Skeletal muscle tissue (tissue), 4 donors: ENCODE data around the gene TLE3. TPM values are rescaled to one million over a fixed set of nuclear protein-coding genes. Genes with fewer than 3 reads are reported as not detected.

ENCODE experiments used
- H3K27ac ChIP-seq: one replicate; pipeline ENCODE4 v1.7.0; 2013; ENCODE audit warnings: mild to moderate bottlenecking, low read depth, low read length, inconsistent platforms
- H3K27me3 ChIP-seq, 3 donors: one replicate each; pipeline ENCODE4 v1.7.0; 2013; ENCODE audit warnings: low read length in 3 of 3; ENCODE audit not compliant: control insufficient read depth in 3 of 3, insufficient read depth in 3 of 3
- H3K36me3 ChIP-seq, 3 donors: one replicate each; pipeline ENCODE4 v1.7.0; 2013; ENCODE audit warnings: low read length in 3 of 3; ENCODE audit not compliant: control insufficient read depth in 3 of 3, insufficient read depth in 3 of 3
- H3K4me1 ChIP-seq, 3 donors: one replicate each; pipeline ENCODE4 v1.7.0; 2013; ENCODE audit warnings: low read length in 3 of 3, mild to moderate bottlenecking in 3 of 3; ENCODE audit not compliant: control insufficient read depth in 3 of 3, insufficient read depth in 3 of 3
- H3K4me3 ChIP-seq, 3 donors: one replicate each; pipeline ENCODE4 v1.7.0; 2013; ENCODE audit warnings: low read length in 3 of 3
- H3K9ac ChIP-seq, 3 donors: one replicate each; pipeline ENCODE4 v1.7.0; 2013; ENCODE audit warnings: low read length in 3 of 3, mild to moderate bottlenecking in 3 of 3, moderate library complexity in 2 of 3, low read depth in 1 of 3
- H3K9me3 ChIP-seq, 3 donors: one replicate each; pipeline ENCODE4 v1.7.0; 2013; ENCODE audit warnings: low read length in 3 of 3; ENCODE audit not compliant: control insufficient read depth in 3 of 3
- total RNA-seq: library from RNA; depleted of rRNA; stranded (reverse); fragments of >200 nt; gene quantifications from one replicate; pipeline ENCODE4 v1.2.3, GENCODE V29; 2014
- donor health status: Osteomylitis.

The TLE3 gene
- total RNA-seq, 1 donor from 2014 or later = 13.6 TPM

- Histone ChIP-seq H3K27me3 (no peaks in the 10 kb centered on the region), H3K4me3 (no peak overlapping the region), H3K4me1 (peaks cover 0 to 13% (median 0%) of the 10 kb centered on the region in 3 donors), H3K27ac (no peak overlapping the region), H3K9ac (no peak overlapping the region), H3K9me3 (no peaks in the 10 kb centered on the region), H3K36me3 (peaks cover 6 to 26% (median 21%) of the 10 kb centered on the region in 3 donors)
Observed at GRCh38 chr15:70046679-70047369, 50.9 kb downstream of the TLE3 start.

GRCh38 chr15:70045045-70045444, 52.7 kb downstream of the TLE3 start:
- no peak overlapping the region for H3K9ac ChIP-seq
- peaks cover 0 to 5% (median 0%) of the 10 kb centered on the region in 3 donors for H3K4me1 ChIP-seq
- no peaks in the 10 kb centered on the region for H3K27me3 ChIP-seq
- no peak overlapping the region for H3K4me3 ChIP-seq
- no peaks in the 10 kb centered on the region for H3K9me3 ChIP-seq
- H3K27ac ChIP-seq = no peak overlapping the region
- peaks cover 0 to 11% (median 8%) of the 10 kb centered on the region in 3 donors for H3K36me3 ChIP-seq

- Histone ChIP-seq H3K27me3 (no peaks in the 10 kb centered on the region), H3K4me3 (no peak overlapping the region), H3K36me3 (peaks cover 0 to 2% (median 2%) of the 10 kb centered on the region in 3 donors), H3K9ac (no peak overlapping the region), H3K27ac (no peak overlapping the region), H3K9me3 (no peaks in the 10 kb centered on the region), H3K4me1 (peaks cover 0 to 4% (median 0%) of the 10 kb centered on the region in 3 donors)
Observed at GRCh38 chr15:70044168-70044567, 53.5 kb downstream of the TLE3 start.

- no peaks in the 10 kb centered on the region for H3K36me3 ChIP-seq
- H3K4me1 ChIP-seq = peaks cover 0 to 4% (median 0%) of the 10 kb centered on the region in 3 donors
- no peak overlapping the region for H3K9ac ChIP-seq
- no peaks in the 10 kb centered on the region for H3K9me3 ChIP-seq
- H3K27me3 ChIP-seq = no peaks in the 10 kb centered on the region
- H3K27ac ChIP-seq = no peak overlapping the region
- H3K4me3 ChIP-seq = no peak overlapping the region
Observed at GRCh38 chr15:70043590-70043989, 54.1 kb downstream of the TLE3 start.

- Histone ChIP-seq H3K9ac (no peak overlapping the region), H3K27ac (no peak overlapping the region), H3K4me1 (peaks cover 0 to under 1% (median 0%) of the 10 kb centered on the region in 3 donors), H3K36me3 (no peaks in the 10 kb centered on the region), H3K4me3 (no peak overlapping the region), H3K9me3 (no peaks in the 10 kb centered on the region), H3K27me3 (no peaks in the 10 kb centered on the region)
Observed at GRCh38 chr15:70042553-70043214, 55.0 kb downstream of the TLE3 start.

GRCh38 chr15:70039917-70040316, 57.8 kb downstream of the TLE3 start:
- no peak overlapping the region for H3K27ac ChIP-seq
- H3K4me1 ChIP-seq = no peaks in the 10 kb centered on the region
- no peak overlapping the region for H3K4me3 ChIP-seq
- no peaks in the 10 kb centered on the region for H3K27me3 ChIP-seq
- H3K9ac ChIP-seq = no peak overlapping the region
- H3K36me3 ChIP-seq = no peaks in the 10 kb centered on the region
- H3K9me3 ChIP-seq = no peaks in the 10 kb centered on the region

GRCh38 chr15:70038730-70039392, 58.9 kb downstream of the TLE3 start:
- Histone ChIP-seq H3K4me1 (peaks cover 0 to under 1% (median 0%) of the 10 kb centered on the region in 3 donors), H3K27ac (no peak overlapping the region), H3K4me3 (no peak overlapping the region), H3K9me3 (no peaks in the 10 kb centered on the region), H3K36me3 (no peaks in the 10 kb centered on the region), H3K27me3 (peaks cover 0 to 5% (median 0%) of the 10 kb centered on the region in 3 donors), H3K9ac (no peak overlapping the region)

- H3K9ac ChIP-seq = no peak overlapping the region
- H3K4me1 ChIP-seq = peaks cover 0 to 3% (median 0%) of the 10 kb centered on the region in 3 donors
- H3K27me3 ChIP-seq = peaks cover 3 to 21% (median 14%) of the 10 kb centered on the region in 3 donors
- H3K36me3 ChIP-seq = no peaks in the 10 kb centered on the region
- H3K4me3 ChIP-seq = no peak overlapping the region
- H3K27ac ChIP-seq = no peak overlapping the region
- no peaks in the 10 kb centered on the region for H3K9me3 ChIP-seq
Observed at GRCh38 chr15:70037292-70037640, 60.5 kb downstream of the TLE3 start.

- Histone ChIP-seq H3K9me3 (no peaks in the 10 kb centered on the region), H3K27me3 (peaks cover 3 to 21% (median 14%) of the 10 kb centered on the region in 3 donors), H3K9ac (no peak overlapping the region), H3K4me1 (peaks cover 0 to 3% (median 0%) of the 10 kb centered on the region in 3 donors), H3K4me3 (no peak overlapping the region), H3K27ac (no peak overlapping the region), H3K36me3 (no peaks in the 10 kb centered on the region)
Observed at GRCh38 chr15:70036585-70037291, 61.0 kb downstream of the TLE3 start.
